NCI-H345 treated with DMSO at 0.1 percent for 48 hours (cell line): Measurements from ENCODE around the gene THEMIS.

Source experiments
- DNase-seq: peaks from one replicate; lab custom pipeline; 2025; ENCODE audit not compliant: unreplicated experiment; lab: John Stamatoyannopoulos, UW

THEMIS gene

GRCh38 chr6:127865108-127865507, 35.8 kb downstream of the THEMIS start:
- no peak for DNase-seq

- no peak for DNase-seq
Measured at GRCh38 chr6:127864701-127865100, 36.2 kb downstream of the THEMIS start.

GRCh38 chr6:127860723-127861122, 40.1 kb downstream of the THEMIS start:
- no peak for DNase-seq

- DNase-seq: no peak
Measured at GRCh38 chr6:127859956-127860355, 40.9 kb downstream of the THEMIS start.

GRCh38 chr6:127858727-127859391, 42.0 kb downstream of the THEMIS start:
- DNase-seq: no peak

- no peak for DNase-seq
Measured at GRCh38 chr6:127857051-127857637, 43.7 kb downstream of the THEMIS start.

- DNase-seq: no peak
Measured at GRCh38 chr6:127855542-127856159, 45.2 kb downstream of the THEMIS start.

- DNase-seq: no peak
Measured at GRCh38 chr6:127854009-127854408, 46.8 kb downstream of the THEMIS start.

GRCh38 chr6:127851197-127851596, 49.7 kb downstream of the THEMIS start:
- no peak for DNase-seq

GRCh38 chr6:127845242-127845641, 55.6 kb downstream of the THEMIS start:
- DNase-seq: no peak

- DNase-seq: no peak
Measured at GRCh38 chr6:127844529-127844928, 56.3 kb downstream of the THEMIS start.

GRCh38 chr6:127843582-127843981, 57.3 kb downstream of the THEMIS start:
- no peak for DNase-seq

GRCh38 chr6:127842562-127842961, 58.3 kb downstream of the THEMIS start:
- no peak for DNase-seq

GRCh38 chr6:127841811-127842210, 59.0 kb downstream of the THEMIS start:
- DNase-seq: no peak

GRCh38 chr6:127834136-127834535, 66.7 kb downstream of the THEMIS start:
- no peak for DNase-seq

GRCh38 chr6:127833336-127833735, 67.5 kb downstream of the THEMIS start:
- no peak for DNase-seq

GRCh38 chr6:127832381-127832780, 68.5 kb downstream of the THEMIS start:
- DNase-seq: no peak

- no peak for DNase-seq
Measured at GRCh38 chr6:127824061-127824460, 76.8 kb downstream of the THEMIS start.

- DNase-seq: no peak
Measured at GRCh38 chr6:127821431-127821830, 79.4 kb downstream of the THEMIS start.

- no peak for DNase-seq
Measured at GRCh38 chr6:127818149-127818548, 82.7 kb downstream of the THEMIS start.

- DNase-seq: no peak
Measured at GRCh38 chr6:127816643-127817042, 84.2 kb downstream of the THEMIS start.

- no peak for DNase-seq
Measured at GRCh38 chr6:127813699-127814027, 87.2 kb downstream of the THEMIS start.
